Naive B cell (primary cell): ENCODE measurements around the gene NELFA. TPM values are rescaled to one million over a fixed set of nuclear protein-coding genes. Genes with fewer than 3 reads are reported as not detected.
A peak's percentile ranks its signal among the peaks of the same experiment; 100 is the strongest.

ENCODE experiments used
- ATAC-seq, 2 donors: fragments of 150-1000 bp; cut with Tn5 transposase; 2 replicates each; pipeline ENCODE4 v1.10.0; 2021; ENCODE audit warnings: low read depth in 2 of 2, mild to moderate bottlenecking in 2 of 2, moderate library complexity in 2 of 2
- DNase-seq: peaks from one replicate; pipeline ENCODE4 v3.0.0; 2022
- H3K27ac Mint-ChIP-seq, 6 donors: one replicate each; pipeline ENCODE4 v1.8.0; 2020 to 2022; ENCODE audit warnings: mild to moderate bottlenecking in 6 of 6, mixed read lengths in 6 of 6, moderate library complexity in 5 of 6, inconsistent platforms in 2 of 6
- H3K27me3 Mint-ChIP-seq, 3 donors: one replicate each; pipeline ENCODE4 v1.8.0; 2021 to 2022; ENCODE audit warnings: mixed read lengths in 3 of 3, mild to moderate bottlenecking in 1 of 3
- H3K36me3 Mint-ChIP-seq, 2 donors: one replicate each; pipeline ENCODE4 v1.8.0; 2020 to 2022; ENCODE audit warnings: mixed read lengths in 2 of 2, inconsistent platforms in 1 of 2, mild to moderate bottlenecking in 1 of 2
- H3K4me1 Mint-ChIP-seq, 3 donors: one replicate each; pipeline ENCODE4 v1.8.0; 2020 to 2022; ENCODE audit warnings: mixed read lengths in 3 of 3, inconsistent platforms in 1 of 3, mild to moderate bottlenecking in 1 of 3, moderate library complexity in 1 of 3
- H3K4me3 Mint-ChIP-seq, 8 donors: one replicate each; pipeline ENCODE4 v1.8.0; 2020 to 2022; ENCODE audit warnings: mild to moderate bottlenecking in 8 of 8, mixed read lengths in 8 of 8, moderate library complexity in 8 of 8, inconsistent platforms in 2 of 8
- H3K9me3 Mint-ChIP-seq, 7 donors: one replicate each; pipeline ENCODE4 v1.8.0; 2020 to 2022; ENCODE audit warnings: mixed read lengths in 7 of 7, mild to moderate bottlenecking in 5 of 7, inconsistent platforms in 2 of 7, moderate library complexity in 1 of 7
- polyA plus RNA-seq, 6 donors: library from polyadenylated mRNA; unstranded; fragments of 300-500 nt; fragmentation: Illumina TruSeq; gene quantifications; one replicate each; pipeline ENCODE4 v1.2.3, GENCODE V29; 2021; ENCODE audit warnings: low read depth in 6 of 6

NELFA gene
- 10 to 100 TPM; 11.0 to 42.3 (median 25.4) TPM for polyA plus RNA-seq

GRCh38 chr4:2008921-2009650 is at the start of gene NELFA:
Gene NELFA, minus strand, starts transcription at chr4:2008974. Its CDS starts 15 bp downstream, at chr4:2008959.
- H3K4me3 Mint-ChIP-seq = peak within 1 kb of the TSS; percentile 91 to 98 (median 94)
- ATAC-seq (peak; percentile 80 to 81), DNase-seq (peak; percentile 94)
- no peaks in the 10 kb centered on the region for H3K9me3 Mint-ChIP-seq
- H3K27ac Mint-ChIP-seq = peak within 1 kb of the TSS; percentile 94 to 99 (median 96)
- H3K36me3 Mint-ChIP-seq = no peaks in the 10 kb centered on the region
- peaks cover 22 to 39% (median 36%) of the 10 kb centered on the region in 3 donors for H3K4me1 Mint-ChIP-seq
- H3K27me3 Mint-ChIP-seq = peaks cover 0 to 8% (median under 1%) of the 10 kb centered on the region in 3 donors

GRCh38 chr4:2057382-2058065 is 48.8 kb upstream of the NELFA start:
- ATAC-seq = no peak
- Mint-ChIP-seq H3K27ac (no peak overlapping the region), H3K27me3 (peaks cover 28 to 58% (median 36%) of the 10 kb centered on the region in 3 donors), H3K9me3 (no peaks in the 10 kb centered on the region), H3K4me3 (peak overlapping the region in 7 of 8 donors; percentile 41 to 91 (median 77)), H3K36me3 (no peaks in the 10 kb centered on the region), H3K4me1 (peaks cover 0 to 8% (median 0%) of the 10 kb centered on the region in 3 donors)
- DNase-seq = no peak

- peak overlapping the region in 1 of 8 donors; percentile 7 for H3K4me3 Mint-ChIP-seq
- H3K36me3 Mint-ChIP-seq = no peaks in the 10 kb centered on the region
- no peak overlapping the region for H3K27ac Mint-ChIP-seq
- H3K9me3 Mint-ChIP-seq = no peaks in the 10 kb centered on the region
- ATAC-seq (no peak), DNase-seq (no peak)
- H3K4me1 Mint-ChIP-seq = peaks cover 0 to 8% (median 0%) of the 10 kb centered on the region in 3 donors
- H3K27me3 Mint-ChIP-seq = peaks cover 46 to 68% (median 51%) of the 10 kb centered on the region in 3 donors
Observed at GRCh38 chr4:2054217-2054616, 45.4 kb upstream of the NELFA start.

GRCh38 chr4:2051086-2051485 is 42.3 kb upstream of the NELFA start:
- no peak for ATAC-seq
- DNase-seq = no peak
- Mint-ChIP-seq H3K36me3 (no peaks in the 10 kb centered on the region), H3K4me1 (peaks cover 0 to 2% (median 0%) of the 10 kb centered on the region in 3 donors), H3K27ac (no peak overlapping the region), H3K9me3 (no peaks in the 10 kb centered on the region), H3K27me3 (peaks cover 35 to 69% (median 55%) of the 10 kb centered on the region in 3 donors), H3K4me3 (no peak overlapping the region)

- Mint-ChIP-seq H3K9me3 (no peaks in the 10 kb centered on the region), H3K4me1 (peaks cover 2 to 5% (median 5%) of the 10 kb centered on the region in 3 donors), H3K36me3 (no peaks in the 10 kb centered on the region), H3K4me3 (no peak overlapping the region), H3K27ac (no peak overlapping the region), H3K27me3 (peaks cover 29 to 69% (median 59%) of the 10 kb centered on the region in 3 donors)
- no peak for DNase-seq
- ATAC-seq = no peak
Observed at GRCh38 chr4:2049811-2050210, 41.0 kb upstream of the NELFA start.

- no peak for DNase-seq
- peaks cover 2 to 5% (median 5%) of the 10 kb centered on the region in 3 donors for H3K4me1 Mint-ChIP-seq
- no peak for ATAC-seq
- no peak overlapping the region for H3K27ac Mint-ChIP-seq
- no peaks in the 10 kb centered on the region for H3K9me3 Mint-ChIP-seq
- H3K4me3 Mint-ChIP-seq = no peak overlapping the region
- no peaks in the 10 kb centered on the region for H3K36me3 Mint-ChIP-seq
- peaks cover 29 to 72% (median 58%) of the 10 kb centered on the region in 3 donors for H3K27me3 Mint-ChIP-seq
Observed at GRCh38 chr4:2049381-2049780, 40.6 kb upstream of the NELFA start.

GRCh38 chr4:2048831-2049230 is 40.1 kb upstream of the NELFA start:
- Mint-ChIP-seq H3K9me3 (no peaks in the 10 kb centered on the region), H3K27ac (no peak overlapping the region), H3K4me3 (no peak overlapping the region), H3K27me3 (peaks cover 25 to 70% (median 53%) of the 10 kb centered on the region in 3 donors), H3K36me3 (no peaks in the 10 kb centered on the region), H3K4me1 (peaks cover 2 to 5% (median 5%) of the 10 kb centered on the region in 3 donors)
- no peak for ATAC-seq
- no peak for DNase-seq

GRCh38 chr4:2047781-2048581 is 39.2 kb upstream of the NELFA start:
- Mint-ChIP-seq H3K27me3 (peaks cover 25 to 68% (median 52%) of the 10 kb centered on the region in 3 donors), H3K4me3 (peak overlapping the region in 1 of 8 donors; percentile 64), H3K4me1 (peaks cover 2 to 5% (median 5%) of the 10 kb centered on the region in 3 donors), H3K36me3 (no peaks in the 10 kb centered on the region), H3K9me3 (no peaks in the 10 kb centered on the region), H3K27ac (no peak overlapping the region)
- no peak for DNase-seq
- ATAC-seq = no peak

- Mint-ChIP-seq H3K9me3 (no peaks in the 10 kb centered on the region), H3K36me3 (no peaks in the 10 kb centered on the region), H3K27me3 (peaks cover 20 to 61% (median 45%) of the 10 kb centered on the region in 3 donors), H3K27ac (no peak overlapping the region), H3K4me1 (peaks cover 2 to 5% (median 5%) of the 10 kb centered on the region in 3 donors), H3K4me3 (no peak overlapping the region)
- ATAC-seq (no peak), DNase-seq (no peak)
Observed at GRCh38 chr4:2047031-2047660, 38.4 kb upstream of the NELFA start.

- ATAC-seq (no peak), DNase-seq (no peak)
- Mint-ChIP-seq H3K36me3 (no peaks in the 10 kb centered on the region), H3K27me3 (peaks cover 14 to 59% (median 41%) of the 10 kb centered on the region in 3 donors), H3K27ac (no peak overlapping the region), H3K4me3 (peak overlapping the region in 1 of 8 donors; percentile 56), H3K9me3 (no peaks in the 10 kb centered on the region), H3K4me1 (peaks cover 2 to 11% (median 5%) of the 10 kb centered on the region in 3 donors)
Observed at GRCh38 chr4:2046031-2046961, 37.5 kb upstream of the NELFA start.

GRCh38 chr4:2045518-2045951 is 36.8 kb upstream of the NELFA start:
- Mint-ChIP-seq H3K9me3 (no peaks in the 10 kb centered on the region), H3K36me3 (no peaks in the 10 kb centered on the region), H3K27ac (no peak overlapping the region), H3K4me1 (peaks cover 2 to 11% (median 5%) of the 10 kb centered on the region in 3 donors), H3K27me3 (peaks cover 10 to 53% (median 33%) of the 10 kb centered on the region in 3 donors), H3K4me3 (peak overlapping the region in 3 of 8 donors; percentile 29 to 54 (median 48))
- DNase-seq = no peak
- ATAC-seq = no peak
